ENCODE measurements around the gene ZMAT5.

Gene ZMAT5

GRCh38 chr22:29744902-29745301, 21.9 kb downstream of the ZMAT5 start:
- Histone ChIP-seq H3K9me3 (no peaks in the 10 kb centered on the region), H4K20me1 (no peaks in the 10 kb centered on the region), H3K27me3 (no peaks in the 10 kb centered on the region), H3K4me1 (peaks cover 46% of the 10 kb centered on the region), H3K27ac (no peak overlapping the region; the same call in 1 of the 2 replicates), H3K36me3 (peaks cover 72% of the 10 kb centered on the region), H3K4me2 (no peak overlapping the region), H3K9ac (no peak overlapping the region), H3K4me3 (no peak overlapping the region)
- no peak for TF ChIP-seq Cebpa-rat (IDR thresholded peaks at IDR 0.05)

- H3K27ac ChIP-seq = peak overlapping the region; percentile 72
- no peaks in the 10 kb centered on the region for H3K9me3 ChIP-seq
- H3K4me3 ChIP-seq = no peak overlapping the region
These were observed 24.5 kb downstream of the ZMAT5 start for GRCh38 chr22:29742326-29742725.

DNA sequence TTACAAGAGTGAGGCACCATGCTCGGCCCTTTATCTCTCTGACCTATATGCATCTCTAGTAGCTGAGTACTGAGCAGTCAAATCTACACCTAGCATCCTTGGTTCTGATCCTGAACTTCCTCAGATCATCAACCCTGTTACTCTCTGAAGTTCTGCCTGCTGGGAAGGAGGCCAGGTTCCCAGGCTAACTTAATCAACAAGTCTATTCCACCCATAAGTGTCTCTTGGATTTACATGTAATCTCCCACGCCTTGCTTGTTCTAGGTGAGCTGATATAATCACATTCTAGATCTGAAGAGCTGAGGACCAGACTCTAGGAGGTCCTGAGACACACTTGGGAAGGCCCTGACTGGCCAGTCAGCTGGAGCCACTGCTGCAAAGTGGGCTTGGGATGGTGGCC, 24.9 kb downstream of the ZMAT5 start:
- Histone ChIP-seq H3K27me3 (no peaks in the 10 kb centered on the region), H3K4me1 (peaks cover 63% of the 10 kb centered on the region), H3K4me3 (no peak overlapping the region), H3K9ac (no peak overlapping the region), H3K4me2 (peak overlapping the region; percentile 76), H4K20me1 (no peaks in the 10 kb centered on the region), H3K27ac (peak overlapping the region; percentile 72), H3K9me3 (no peaks in the 10 kb centered on the region), H3K36me3 (peaks cover 64% of the 10 kb centered on the region)
- TF ChIP-seq Cebpa-rat (IDR thresholded peaks at IDR 0.05) = no peak

More at GRCh38 chr22:29742326-29742725, 24.5 kb downstream of the ZMAT5 start:
- Histone ChIP-seq H4K20me1 (no peaks in the 10 kb centered on the region), H3K9ac (no peak overlapping the region), H3K4me2 (peak overlapping the region; percentile 76), H3K27me3 (no peaks in the 10 kb centered on the region), H3K36me3 (peaks cover 68% of the 10 kb centered on the region), H3K4me1 (peaks cover 59% of the 10 kb centered on the region)
- no peak for TF ChIP-seq Cebpa-rat (IDR thresholded peaks at IDR 0.05)

- Histone ChIP-seq H3K4me3 (no peak overlapping the region), H3K4me2 (no peak overlapping the region), H3K36me3 (peaks cover 47% of the 10 kb centered on the region), H3K27me3 (peaks cover 2% of the 10 kb centered on the region; the same call in 1 of the 2 replicates), H3K27ac (peak overlapping the region; percentile 91; the same call in 1 of the 2 replicates), H3K9me3 (no peaks in the 10 kb centered on the region), H4K20me1 (no peaks in the 10 kb centered on the region; the same call in 1 of the 2 replicates), H3K9ac (no peak overlapping the region), H3K4me1 (peaks cover 71% of the 10 kb centered on the region)
- TF ChIP-seq Cebpa-rat (IDR thresholded peaks at IDR 0.05) = no peak
These were observed 26.6 kb downstream of the ZMAT5 start for GRCh38 chr22:29740216-29740615.

DNA sequence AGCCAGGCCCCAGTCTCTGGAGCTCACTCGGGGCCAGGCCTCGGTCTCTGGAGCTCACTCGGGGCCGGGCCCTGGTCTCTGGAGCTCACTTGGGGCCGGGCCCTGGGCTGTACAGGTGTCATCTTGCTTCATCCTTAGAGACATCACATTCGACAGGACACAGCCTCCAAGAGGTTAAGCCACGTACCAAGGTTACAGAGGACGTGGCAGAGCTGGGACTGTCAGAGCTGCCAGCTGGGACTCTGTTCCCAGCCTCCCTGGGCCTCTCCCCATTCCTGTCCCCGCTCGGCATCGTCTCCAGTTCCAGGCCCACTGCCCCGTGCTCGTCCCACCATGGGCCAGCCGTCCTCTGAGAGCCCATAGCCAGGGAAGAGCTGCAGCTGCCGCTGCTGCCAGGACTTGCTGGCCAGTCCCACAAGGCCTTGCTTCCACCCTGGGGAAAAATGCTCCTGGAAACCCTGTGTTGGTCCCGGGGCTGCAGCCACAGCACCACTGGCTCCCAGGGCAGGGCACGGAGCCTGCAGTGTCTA, 27.4 kb downstream of the ZMAT5 start:
- TF ChIP-seq Cebpa-rat (IDR thresholded peaks at IDR 0.05) = no peak
- Histone ChIP-seq H3K27me3 (peaks cover 10% of the 10 kb centered on the region; the same call in 1 of the 2 replicates), H3K27ac (peak overlapping the region; percentile 91; the same call in 1 of the 2 replicates), H3K4me2 (peak overlapping the region; percentile 93), H3K9me3 (no peaks in the 10 kb centered on the region), H3K9ac (no peak overlapping the region), H4K20me1 (peaks cover 2% of the 10 kb centered on the region; the same call in 1 of the 2 replicates), H3K36me3 (peaks cover 39% of the 10 kb centered on the region), H3K4me3 (no peak overlapping the region), H3K4me1 (peaks cover 79% of the 10 kb centered on the region)

GRCh38 chr22:29738118-29738815, 28.5 kb downstream of the ZMAT5 start:
- Histone ChIP-seq H3K4me3 (peak overlapping the region; percentile 45), H3K9me3 (no peaks in the 10 kb centered on the region), H3K4me2 (peak overlapping the region; percentile 93), H4K20me1 (peaks cover 13% of the 10 kb centered on the region), H3K9ac (peak overlapping the region; percentile 77), H3K4me1 (peaks cover 89% of the 10 kb centered on the region), H3K36me3 (peaks cover 31% of the 10 kb centered on the region), H3K27ac (peak overlapping the region; percentile 91), H3K27me3 (peaks cover 20% of the 10 kb centered on the region; the same call in 1 of the 2 replicates)
- no peak; the same call in 1 of the 2 replicates for TF ChIP-seq Cebpa-rat (IDR thresholded peaks at IDR 0.05)

DNA sequence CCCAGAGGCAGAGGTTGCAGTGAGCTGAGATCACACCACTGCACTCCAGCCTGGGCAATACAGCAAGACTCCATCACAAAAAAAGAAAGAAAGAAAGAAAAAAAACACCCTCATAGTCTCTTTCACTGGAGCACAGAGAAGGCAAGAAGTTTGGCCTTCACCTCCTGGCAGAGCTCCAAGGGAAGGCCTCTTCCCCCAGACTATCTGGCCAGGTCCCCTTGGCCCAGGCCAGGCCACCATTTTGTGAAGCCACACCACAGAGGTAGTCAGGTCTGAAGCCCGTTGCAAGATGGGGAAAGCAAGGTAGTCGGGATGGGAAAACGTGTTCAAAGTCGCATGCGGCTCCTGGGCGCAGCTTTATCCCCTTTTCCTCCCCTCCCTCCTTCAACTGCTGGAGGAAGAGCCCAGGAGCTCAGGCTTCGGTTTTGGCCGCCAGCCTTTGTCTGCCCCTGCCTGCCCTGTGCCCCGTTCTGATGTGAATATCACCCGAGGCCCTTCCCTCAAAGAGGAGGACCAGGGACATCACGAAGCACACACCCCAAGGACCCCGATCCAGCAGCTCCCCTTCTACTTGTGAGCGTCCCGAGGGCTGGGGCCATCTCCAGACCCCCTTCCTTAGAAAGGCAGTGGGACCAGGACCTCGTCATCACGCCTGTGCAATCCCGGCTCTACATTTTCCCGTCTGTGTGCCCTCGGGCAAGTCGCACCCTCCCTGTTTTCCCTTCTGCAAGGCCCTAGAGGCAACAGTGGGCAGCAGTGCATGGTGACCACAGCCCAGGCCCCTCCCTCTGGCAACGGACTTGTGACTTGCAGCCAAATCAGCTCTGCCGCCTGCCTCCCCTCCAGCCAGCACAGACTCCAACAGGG, 29.3 kb downstream of the ZMAT5 start:
- H3K27ac ChIP-seq = peak overlapping the region; percentile 91
- H3K4me2 ChIP-seq = peak overlapping the region; percentile 93
- peaks cover 88% of the 10 kb centered on the region for H3K4me1 ChIP-seq
- peak overlapping the region; percentile 77 for H3K9ac ChIP-seq
- no peak for TF ChIP-seq Cebpa-rat (IDR thresholded peaks at IDR 0.05)
- H3K4me3 ChIP-seq = peak overlapping the region; percentile 45
- peaks cover 20% of the 10 kb centered on the region; the same call in 1 of the 2 replicates for H3K27me3 ChIP-seq
- H3K36me3 ChIP-seq = peaks cover 31% of the 10 kb centered on the region
- H4K20me1 ChIP-seq = peaks cover 17% of the 10 kb centered on the region
- no peaks in the 10 kb centered on the region for H3K9me3 ChIP-seq

DNA sequence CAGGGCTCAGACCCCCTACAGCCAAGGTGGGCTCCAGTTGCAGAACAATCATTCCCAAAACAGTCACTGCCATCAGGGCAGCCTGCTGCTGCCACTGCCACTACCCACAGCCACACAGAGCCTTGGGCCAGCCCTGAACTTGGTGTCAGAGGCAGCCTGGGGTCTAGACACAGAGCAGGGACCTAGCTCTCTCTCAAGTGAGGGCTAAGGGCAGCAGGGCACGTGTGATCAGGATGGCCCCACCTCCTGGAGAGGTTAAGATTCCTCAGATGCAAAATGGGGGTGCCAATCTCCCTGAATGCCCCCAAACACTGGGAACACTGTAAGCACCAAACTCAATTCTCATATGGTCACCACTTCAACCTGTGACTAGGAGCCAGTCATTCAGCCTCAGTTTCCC, 31.4 kb downstream of the ZMAT5 start:
- Histone ChIP-seq H3K9ac (no peak overlapping the region), H3K36me3 (peaks cover 26% of the 10 kb centered on the region), H4K20me1 (peaks cover 17% of the 10 kb centered on the region), H3K9me3 (no peaks in the 10 kb centered on the region), H3K27me3 (peaks cover 20% of the 10 kb centered on the region; the same call in 1 of the 2 replicates), H3K27ac (0 out of 2 replicates have a peak overlapping the region, but pooled peaks have one; percentile 35), H3K4me2 (peak overlapping the region; percentile 80), H3K4me3 (no peak overlapping the region), H3K4me1 (peaks cover 70% of the 10 kb centered on the region)
- TF ChIP-seq Cebpa-rat (IDR thresholded peaks at IDR 0.05) = no peak

GRCh38 chr22:29734838-29735237, 32.0 kb downstream of the ZMAT5 start:
- Histone ChIP-seq H3K4me1 (peaks cover 64% of the 10 kb centered on the region), H3K4me3 (no peak overlapping the region), H3K9ac (no peak overlapping the region), H4K20me1 (peaks cover 17% of the 10 kb centered on the region), H3K4me2 (peak overlapping the region; percentile 80), H3K36me3 (peaks cover 23% of the 10 kb centered on the region), H3K27ac (0 out of 2 replicates have a peak overlapping the region, but pooled peaks have one; percentile 35), H3K27me3 (peaks cover 20% of the 10 kb centered on the region; the same call in 1 of the 2 replicates), H3K9me3 (no peaks in the 10 kb centered on the region)
- no peak for TF ChIP-seq Cebpa-rat (IDR thresholded peaks at IDR 0.05)

Data from BLaER1 (cell line).